Panc1 (cell line): ENCODE measurements around the gene SCYGR6. TPM values are rescaled to one million over a fixed set of nuclear protein-coding genes. Genes with fewer than 3 reads are reported as not detected.

Source experiments
- ATAC-seq: fragments of 200-7000 bp; cut with Tn5 transposase; 2 replicates; pipeline ENCODE4 v1.9.1; 2020; ENCODE audit warnings: mild to moderate bottlenecking, moderate library complexity
- BruUV-seq: library from RNA; stranded (reverse); fragments of 400-500 nt; replicated peaks from 2 replicates; lab custom pipeline; 2021; lab: Mats Ljungman, UMichigan
- CTCF ChIA-PET: fragments of 300-600 bp; sonication (Branson Sonifier 250); formaldehyde crosslinking; loops from one replicate; lab custom pipeline; 2022; ENCODE audit warnings: antibody characterized with exemption; lab: Charles Lee
- POLR2A ChIA-PET: fragments of 300-600 bp; sonication (Branson Sonifier 250); formaldehyde crosslinking; loops from one replicate; lab custom pipeline; 2022; ENCODE audit warnings: antibody characterized with exemption; lab: Charles Lee
- DNase-seq: peaks from one replicate; pipeline ENCODE4 v3.0.0-alpha.2; 2010; ENCODE audit warnings: low read depth, low spot score
- H3K27ac ChIP-seq: 2 replicates; pipeline ENCODE4 v1.5.1; 2011; ENCODE audit warnings: mild to moderate bottlenecking, low read length, inconsistent platforms
- H3K27me3 ChIP-seq: fragments of 200-500 bp; sonication (Bioruptor generic); 2 replicates; pipeline ENCODE4 v1.6.0; 2014; ENCODE audit warnings: low read length, inconsistent platforms; ENCODE audit not compliant: control insufficient read depth, insufficient read depth
- H3K36me3 ChIP-seq: fragments of 200-500 bp; sonication (Bioruptor generic); 2 replicates; pipeline ENCODE4 v1.5.1; 2014; ENCODE audit warnings: inconsistent platforms, mild to moderate bottlenecking, low read length, moderate library complexity; ENCODE audit not compliant: control insufficient read depth, insufficient read depth
- H3K4me1 ChIP-seq: 2 replicates; pipeline ENCODE4 v1.5.1; 2011; ENCODE audit warnings: inconsistent platforms, mild to moderate bottlenecking, low read length, moderate library complexity; ENCODE audit not compliant: control insufficient read depth, insufficient read depth
- H3K4me3 ChIP-seq, 2 experiments: 2 replicates each; pipeline ENCODE4 v1.5.1; 2011 to 2012; ENCODE audit warnings: low read depth in 2 of 2, low read length in 2 of 2, mild to moderate bottlenecking in 2 of 2, inconsistent platforms in 1 of 2, moderate library complexity in 1 of 2
- H3K9me3 ChIP-seq: fragments of 200-500 bp; sonication (Bioruptor generic); 2 replicates; pipeline ENCODE4 v1.5.1; 2014; ENCODE audit warnings: low read depth, mild to moderate bottlenecking, inconsistent platforms, low read length, moderate library complexity; ENCODE audit not compliant: control insufficient read depth, insufficient read depth
- CTCF ChIP-seq: fragments of 450-650 bp; IDR thresholded peaks from 2 replicates; pipeline ENCODE4 v1.5.1; 2017; ENCODE audit warnings: mild to moderate bottlenecking
- POLR2AphosphoS5 ChIP-seq: IDR thresholded peaks from 2 replicates; pipeline ENCODE4 v1.6.1; 2012; ENCODE audit warnings: mild to moderate bottlenecking, low read depth, low read length, moderate library complexity
- SIN3A ChIP-seq: IDR thresholded peaks from 2 replicates; pipeline ENCODE4 v1.6.1; 2012; ENCODE audit warnings: low read depth, mild to moderate bottlenecking, low read length, moderate library complexity, borderline replicate concordance; ENCODE audit not compliant: insufficient read depth
- TCF7L2 ChIP-seq: IDR thresholded peaks from 2 replicates; pipeline ENCODE4 v1.6.1; 2011; ENCODE audit warnings: mild to moderate bottlenecking, low read depth, low read length, inconsistent platforms
- in situ Hi-C: cut with HindIII; loops from 2 replicates; pipeline ENCODE4 v1.10.0; 2016; ENCODE audit warnings: low sequenced_read_pairs, low pct_unique_long_range_greater_than_20kb
- intact Hi-C: fragments of 100-400 bp; cut with micrococcal nuclease; formaldehyde crosslinking; loops from one replicate; pipeline ENCODE4 v1.10.0; 2022; ENCODE audit not compliant: unreplicated experiment
- total RNA-seq: library from RNA; stranded (reverse); gene quantifications from one replicate; pipeline ENCODE4 v1.2.1, GENCODE V29; 2021; ENCODE audit not compliant: unreplicated experiment
- TF ChIP-seq, protein P1 (sequence below), 2 experiments: IDR thresholded peaks; 2 replicates each; pipeline ENCODE4 v1.6.1; 2011 to 2012; ENCODE audit warnings: low read depth in 2 of 2, control low read depth in 1 of 2, low read length in 1 of 2, mild to moderate bottlenecking in 1 of 2, moderate library complexity in 1 of 2; ENCODE audit not compliant: insufficient read depth in 1 of 2

Gene SCYGR6
- total RNA-seq, 1 experiment from 2014 or later: not detected

GRCh38 chr2:227706859-227707258, 17.7 kb downstream of the SCYGR6 start:
- ATAC-seq: no peak

DNA sequence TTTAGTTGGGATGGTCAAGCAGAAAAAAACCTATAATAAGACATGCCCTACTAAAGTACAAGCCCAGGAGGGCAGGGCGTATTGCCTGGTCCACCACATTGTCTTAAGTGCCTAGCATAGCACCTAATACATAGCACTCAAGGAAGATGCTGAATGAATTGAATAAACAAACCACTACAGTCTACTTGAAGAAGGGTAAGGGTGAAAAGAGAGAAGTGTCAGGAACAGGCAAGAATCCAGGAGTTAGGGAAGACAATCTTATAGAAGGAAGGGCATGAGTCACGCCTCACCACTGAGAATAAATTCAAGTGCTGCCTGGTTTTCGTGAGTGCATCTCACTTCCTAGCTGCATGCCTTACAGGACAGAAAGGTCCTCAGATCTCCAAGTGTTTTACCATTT, 20.6 kb downstream of the SCYGR6 start:
- Histone ChIP-seq H3K4me1 (no peaks in the 10 kb centered on the region), H3K27me3 (no peaks in the 10 kb centered on the region), H3K9me3 (no peaks in the 10 kb centered on the region), H3K4me3 (no peak overlapping the region), H3K27ac (no peak overlapping the region), H3K36me3 (no peaks in the 10 kb centered on the region)
- in situ Hi-C loops (no loop called here), intact Hi-C loops (no loop called here)
- BruUV-seq: no TSS peak
- DNase-seq (no peak), ATAC-seq (no peak)
- no peak for TF ChIP-seq POLR2AphosphoS5
- no peak for TF ChIP-seq TCF7L2
- no peak for TF ChIP-seq SIN3A
- no peak for TF ChIP-seq CTCF
- TF ChIP-seq, protein P1, sequence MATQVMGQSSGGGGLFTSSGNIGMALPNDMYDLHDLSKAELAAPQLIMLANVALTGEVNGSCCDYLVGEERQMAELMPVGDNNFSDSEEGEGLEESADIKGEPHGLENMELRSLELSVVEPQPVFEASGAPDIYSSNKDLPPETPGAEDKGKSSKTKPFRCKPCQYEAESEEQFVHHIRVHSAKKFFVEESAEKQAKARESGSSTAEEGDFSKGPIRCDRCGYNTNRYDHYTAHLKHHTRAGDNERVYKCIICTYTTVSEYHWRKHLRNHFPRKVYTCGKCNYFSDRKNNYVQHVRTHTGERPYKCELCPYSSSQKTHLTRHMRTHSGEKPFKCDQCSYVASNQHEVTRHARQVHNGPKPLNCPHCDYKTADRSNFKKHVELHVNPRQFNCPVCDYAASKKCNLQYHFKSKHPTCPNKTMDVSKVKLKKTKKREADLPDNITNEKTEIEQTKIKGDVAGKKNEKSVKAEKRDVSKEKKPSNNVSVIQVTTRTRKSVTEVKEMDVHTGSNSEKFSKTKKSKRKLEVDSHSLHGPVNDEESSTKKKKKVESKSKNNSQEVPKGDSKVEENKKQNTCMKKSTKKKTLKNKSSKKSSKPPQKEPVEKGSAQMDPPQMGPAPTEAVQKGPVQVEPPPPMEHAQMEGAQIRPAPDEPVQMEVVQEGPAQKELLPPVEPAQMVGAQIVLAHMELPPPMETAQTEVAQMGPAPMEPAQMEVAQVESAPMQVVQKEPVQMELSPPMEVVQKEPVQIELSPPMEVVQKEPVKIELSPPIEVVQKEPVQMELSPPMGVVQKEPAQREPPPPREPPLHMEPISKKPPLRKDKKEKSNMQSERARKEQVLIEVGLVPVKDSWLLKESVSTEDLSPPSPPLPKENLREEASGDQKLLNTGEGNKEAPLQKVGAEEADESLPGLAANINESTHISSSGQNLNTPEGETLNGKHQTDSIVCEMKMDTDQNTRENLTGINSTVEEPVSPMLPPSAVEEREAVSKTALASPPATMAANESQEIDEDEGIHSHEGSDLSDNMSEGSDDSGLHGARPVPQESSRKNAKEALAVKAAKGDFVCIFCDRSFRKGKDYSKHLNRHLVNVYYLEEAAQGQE (IDR thresholded peaks at IDR 0.05; ENCODE audit: insufficient read depth in 1 of 2, low read depth in 2 of 2, low read length in 1 of 2): no peak
- POLR2A ChIA-PET: no interaction called here
- CTCF ChIA-PET: no interaction called here

More at GRCh38 chr2:227706859-227707258, 17.7 kb downstream of the SCYGR6 start:
- CTCF ChIA-PET: no interaction called here
- Histone ChIP-seq H3K36me3 (no peaks in the 10 kb centered on the region), H3K4me3 (no peak overlapping the region), H3K4me1 (no peaks in the 10 kb centered on the region), H3K9me3 (no peaks in the 10 kb centered on the region), H3K27me3 (no peaks in the 10 kb centered on the region), H3K27ac (no peak overlapping the region)
- intact Hi-C loops (no loop called here), in situ Hi-C loops (no loop called here)
- BruUV-seq: no TSS peak
- no peak for DNase-seq
- no peak for TF ChIP-seq CTCF
- no peak for TF ChIP-seq SIN3A
- TF ChIP-seq, protein P1 (IDR thresholded peaks at IDR 0.05; ENCODE audit: insufficient read depth in 1 of 2, low read depth in 2 of 2, low read length in 1 of 2): no peak
- TF ChIP-seq TCF7L2: no peak
- POLR2A ChIA-PET: no interaction called here
